ENCODE data around the gene DNAJB2. TPM values are rescaled to one million over a fixed set of nuclear protein-coding genes. Genes with fewer than 3 reads are reported as not detected.

Gene DNAJB2
- total RNA-seq, 1 experiment from 2014 or later, result 36.2 TPM

DNA sequence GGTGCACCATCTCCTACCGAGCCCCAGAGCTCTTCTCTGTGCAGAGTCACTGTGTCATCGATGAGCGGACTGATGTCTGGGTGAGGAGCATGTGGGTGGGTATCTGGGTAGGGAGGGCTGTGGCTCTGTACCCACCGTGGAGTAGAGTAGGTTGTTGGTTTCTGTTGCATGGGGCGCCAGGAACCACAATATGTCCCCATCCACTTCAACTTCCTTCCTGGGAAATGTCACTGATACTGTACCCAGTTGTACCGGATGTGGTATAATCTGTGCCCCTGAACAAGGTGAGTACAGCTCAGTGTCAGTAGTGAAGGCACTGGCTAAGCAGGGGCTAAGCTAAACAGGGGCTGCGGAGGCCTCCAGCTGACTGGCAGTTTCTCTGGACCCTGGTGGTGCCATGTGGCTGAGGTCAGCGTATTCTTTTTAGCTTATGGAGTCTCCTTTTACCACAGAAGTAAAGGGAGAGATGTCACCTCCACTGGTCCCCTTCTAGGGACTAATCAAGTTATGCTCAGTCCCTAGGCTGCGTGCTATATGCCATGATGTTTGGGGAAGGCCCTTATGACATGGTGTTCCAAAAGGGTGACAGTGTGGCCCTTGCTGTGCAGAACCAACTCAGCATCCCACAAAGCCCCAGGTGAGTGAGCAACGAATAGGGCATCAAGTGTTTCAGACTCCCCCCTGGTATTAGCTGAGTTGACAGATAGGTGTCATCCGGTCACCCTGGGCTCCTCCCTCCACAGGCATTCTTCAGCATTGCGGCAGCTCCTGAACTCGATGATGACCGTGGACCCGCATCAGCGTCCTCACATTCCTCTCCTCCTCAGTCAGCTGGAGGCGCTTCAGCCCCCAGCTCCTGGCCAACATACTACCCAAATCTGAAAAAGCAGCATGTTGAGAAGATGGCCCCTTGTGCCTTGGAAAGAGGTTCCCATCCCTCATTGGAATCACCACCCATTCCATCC lies 31.2 kb upstream of the DNAJB2 start (continued):
- TF ChIP-seq, protein P1, sequence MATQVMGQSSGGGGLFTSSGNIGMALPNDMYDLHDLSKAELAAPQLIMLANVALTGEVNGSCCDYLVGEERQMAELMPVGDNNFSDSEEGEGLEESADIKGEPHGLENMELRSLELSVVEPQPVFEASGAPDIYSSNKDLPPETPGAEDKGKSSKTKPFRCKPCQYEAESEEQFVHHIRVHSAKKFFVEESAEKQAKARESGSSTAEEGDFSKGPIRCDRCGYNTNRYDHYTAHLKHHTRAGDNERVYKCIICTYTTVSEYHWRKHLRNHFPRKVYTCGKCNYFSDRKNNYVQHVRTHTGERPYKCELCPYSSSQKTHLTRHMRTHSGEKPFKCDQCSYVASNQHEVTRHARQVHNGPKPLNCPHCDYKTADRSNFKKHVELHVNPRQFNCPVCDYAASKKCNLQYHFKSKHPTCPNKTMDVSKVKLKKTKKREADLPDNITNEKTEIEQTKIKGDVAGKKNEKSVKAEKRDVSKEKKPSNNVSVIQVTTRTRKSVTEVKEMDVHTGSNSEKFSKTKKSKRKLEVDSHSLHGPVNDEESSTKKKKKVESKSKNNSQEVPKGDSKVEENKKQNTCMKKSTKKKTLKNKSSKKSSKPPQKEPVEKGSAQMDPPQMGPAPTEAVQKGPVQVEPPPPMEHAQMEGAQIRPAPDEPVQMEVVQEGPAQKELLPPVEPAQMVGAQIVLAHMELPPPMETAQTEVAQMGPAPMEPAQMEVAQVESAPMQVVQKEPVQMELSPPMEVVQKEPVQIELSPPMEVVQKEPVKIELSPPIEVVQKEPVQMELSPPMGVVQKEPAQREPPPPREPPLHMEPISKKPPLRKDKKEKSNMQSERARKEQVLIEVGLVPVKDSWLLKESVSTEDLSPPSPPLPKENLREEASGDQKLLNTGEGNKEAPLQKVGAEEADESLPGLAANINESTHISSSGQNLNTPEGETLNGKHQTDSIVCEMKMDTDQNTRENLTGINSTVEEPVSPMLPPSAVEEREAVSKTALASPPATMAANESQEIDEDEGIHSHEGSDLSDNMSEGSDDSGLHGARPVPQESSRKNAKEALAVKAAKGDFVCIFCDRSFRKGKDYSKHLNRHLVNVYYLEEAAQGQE (IDR thresholded peaks at IDR 0.05; ENCODE audit: low read depth), result no peak
- TF ChIP-seq, protein P2, sequence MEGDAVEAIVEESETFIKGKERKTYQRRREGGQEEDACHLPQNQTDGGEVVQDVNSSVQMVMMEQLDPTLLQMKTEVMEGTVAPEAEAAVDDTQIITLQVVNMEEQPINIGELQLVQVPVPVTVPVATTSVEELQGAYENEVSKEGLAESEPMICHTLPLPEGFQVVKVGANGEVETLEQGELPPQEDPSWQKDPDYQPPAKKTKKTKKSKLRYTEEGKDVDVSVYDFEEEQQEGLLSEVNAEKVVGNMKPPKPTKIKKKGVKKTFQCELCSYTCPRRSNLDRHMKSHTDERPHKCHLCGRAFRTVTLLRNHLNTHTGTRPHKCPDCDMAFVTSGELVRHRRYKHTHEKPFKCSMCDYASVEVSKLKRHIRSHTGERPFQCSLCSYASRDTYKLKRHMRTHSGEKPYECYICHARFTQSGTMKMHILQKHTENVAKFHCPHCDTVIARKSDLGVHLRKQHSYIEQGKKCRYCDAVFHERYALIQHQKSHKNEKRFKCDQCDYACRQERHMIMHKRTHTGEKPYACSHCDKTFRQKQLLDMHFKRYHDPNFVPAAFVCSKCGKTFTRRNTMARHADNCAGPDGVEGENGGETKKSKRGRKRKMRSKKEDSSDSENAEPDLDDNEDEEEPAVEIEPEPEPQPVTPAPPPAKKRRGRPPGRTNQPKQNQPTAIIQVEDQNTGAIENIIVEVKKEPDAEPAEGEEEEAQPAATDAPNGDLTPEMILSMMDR (IDR thresholded peaks at IDR 0.05 in 2 of 3, conservative IDR thresholded peaks at IDR 0.05 in 1 of 3; ENCODE audit: borderline replicate concordance in 1 of 3, insufficient read depth in 1 of 3, low read depth in 2 of 3, low read length in 2 of 3), result no peak
- TF ChIP-seq JUND (IDR thresholded peaks at IDR 0.05) (no peak), SP1 (IDR thresholded peaks at IDR 0.05; ENCODE audit: low read depth) (no peak), ELF1 (IDR thresholded peaks at IDR 0.05; ENCODE audit: borderline replicate concordance, low read depth) (no peak), ZFX (IDR thresholded peaks at IDR 0.05) (no peak)
